Measurements from ENCODE around the gene KMT2E. TPM values are rescaled to one million over a fixed set of nuclear protein-coding genes. Genes with fewer than 3 reads are reported as not detected.

The KMT2E gene
- total RNA-seq, 2 donors from 2014 or later, result 48.5 to 67.2 TPM

GRCh38 chr7:105007298-105007697 lies 6.7 kb upstream of the KMT2E start:
- Histone ChIP-seq H3K4me3 (no peak overlapping the region), H3K9me3 (no peaks in the 10 kb centered on the region), H3K27ac (peak overlapping the region in 2 of 4 donors; percentile 53 to 99), H3K4me1 (peaks cover 77% of the 10 kb centered on the region), H3K36me3 (replicated peaks in 1 of 2; ENCODE audit: insufficient read depth in 1 of 2, low read depth in 2 of 2) (no peaks in the 10 kb centered on the region), H3K27me3 (no peaks in the 10 kb centered on the region)
- DNase-seq (no peak), ATAC-seq (no peak)
- TF ChIP-seq CTCF (IDR thresholded peaks at IDR 0.05), result no peak
- TF ChIP-seq POLR2A (IDR thresholded peaks at IDR 0.05), result no peak
- 65 to 76% methylated on average over 5 of the region's 5 CpGs for WGBS, 2 donors
- intact Hi-C loops (cut with DNase I), result no loop called here

DNA sequence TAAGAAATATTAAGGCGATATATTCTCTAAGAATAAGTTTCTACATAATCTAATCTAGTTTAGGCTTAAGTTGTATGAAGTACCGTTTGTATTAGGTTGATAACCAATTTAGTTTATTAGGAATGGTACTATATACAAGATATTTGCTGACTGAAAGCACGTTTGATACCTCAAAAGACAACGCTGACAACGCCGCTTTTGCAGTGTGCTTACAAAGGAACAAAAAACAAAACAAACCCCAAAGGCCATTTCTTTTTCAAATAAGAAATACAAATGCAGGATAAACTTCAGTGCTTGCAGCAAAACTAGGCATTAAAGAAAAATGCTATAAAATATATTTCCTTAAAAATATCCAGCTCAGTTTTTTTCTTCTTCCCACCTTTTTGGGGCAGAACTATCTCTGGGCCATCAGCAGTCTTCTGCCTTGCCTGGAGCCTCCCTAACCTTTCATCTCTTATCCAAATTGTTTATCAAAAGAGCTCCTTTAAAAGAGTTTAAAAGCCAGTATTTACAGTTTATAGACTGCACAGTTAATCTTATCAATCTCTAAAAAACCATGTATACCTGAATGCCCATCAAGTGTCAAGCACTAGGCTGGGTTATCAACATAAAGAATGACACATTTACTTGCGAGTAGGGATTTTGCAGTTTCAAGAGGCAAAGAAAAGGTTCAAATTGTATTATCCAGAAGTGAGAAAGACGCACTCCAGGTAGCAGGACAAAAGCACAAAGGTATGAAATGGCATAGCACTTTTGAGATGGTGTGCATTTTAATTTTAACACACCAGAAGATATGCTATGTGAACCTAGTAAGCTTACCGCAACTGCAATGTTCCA lies 4.1 kb upstream of the KMT2E start:
- Histone ChIP-seq H3K4me1 (peaks cover 51% of the 10 kb centered on the region), H3K27me3 (no peaks in the 10 kb centered on the region), H3K4me3 (peak overlapping the region; percentile 10 to 71), H3K27ac (peak overlapping the region; percentile 4 to 100 (median 100)), H3K36me3 (replicated peaks in 1 of 2; ENCODE audit: insufficient read depth in 1 of 2, low read depth in 2 of 2) (no peaks in the 10 kb centered on the region), H3K9me3 (no peaks in the 10 kb centered on the region)
- DNase-seq (no peak), ATAC-seq (no peak)
- TF ChIP-seq POLR2A (IDR thresholded peaks at IDR 0.05) (no peak), CTCF (IDR thresholded peaks at IDR 0.05) (no peak)
- intact Hi-C loops (cut with DNase I), result no loop called here
- 8 to 10% methylated on average over 9 of the region's 9 CpGs for WGBS, 2 donors

DNA sequence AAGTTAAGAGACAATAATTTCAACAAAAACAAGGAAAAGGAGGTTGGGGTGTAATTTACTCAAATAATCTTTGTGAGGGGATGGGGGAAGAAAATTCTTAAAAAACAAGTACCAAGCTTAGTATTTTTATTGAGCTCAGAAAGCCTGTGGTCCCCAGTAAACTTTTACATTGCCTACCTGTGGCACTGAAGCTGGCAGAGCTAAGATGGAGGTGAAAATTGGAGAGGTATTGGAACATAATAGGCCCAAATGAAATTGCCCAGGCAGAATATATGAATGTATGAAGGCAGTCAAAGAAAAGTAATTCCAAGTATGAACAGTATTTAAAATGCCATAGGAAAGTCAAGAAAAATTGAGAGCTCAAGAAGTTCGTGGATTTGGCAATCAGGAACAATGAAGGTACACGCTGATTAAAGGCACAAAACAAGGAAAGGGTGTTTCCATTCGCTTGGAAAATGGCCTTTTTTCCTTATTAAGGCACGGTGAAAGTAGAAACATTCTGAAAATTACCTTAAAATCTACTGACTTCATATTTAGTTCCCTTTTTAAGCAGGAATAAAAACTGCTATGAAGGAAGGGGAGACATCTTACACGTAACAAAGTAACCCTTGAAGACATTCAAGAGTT lies 3.4 kb upstream of the KMT2E start:
- no peak for TF ChIP-seq POLR2A (IDR thresholded peaks at IDR 0.05)
- Histone ChIP-seq H3K9me3 (no peaks in the 10 kb centered on the region), H3K4me1 (peaks cover 44% of the 10 kb centered on the region), H3K36me3 (replicated peaks in 1 of 2; ENCODE audit: insufficient read depth in 1 of 2, low read depth in 2 of 2) (no peaks in the 10 kb centered on the region), H3K4me3 (peak overlapping the region; percentile 10 to 71), H3K27ac (peak overlapping the region; percentile 72 to 100 (median 100)), H3K27me3 (no peaks in the 10 kb centered on the region)
- ATAC-seq (no peak), DNase-seq (no peak)
- WGBS, 2 donors, result 0 to 1% methylated on average over 5 of the region's 5 CpGs
- intact Hi-C loops (cut with DNase I), result no loop called here

- TF ChIP-seq CTCF (IDR thresholded peaks at IDR 0.05), result no peak
- no peak for TF ChIP-seq POLR2A (IDR thresholded peaks at IDR 0.05)
- no peak for ATAC-seq
- no peaks in the 10 kb centered on the region for H3K9me3 ChIP-seq
These were observed 2.7 kb upstream of the KMT2E start for GRCh38 chr7:105011141-105011830.

More at GRCh38 chr7:105011141-105011830, 2.7 kb upstream of the KMT2E start:
- intact Hi-C loops (cut with DNase I), result no loop called here
- 0% methylated on average over 7 of the region's 7 CpGs for WGBS, 2 donors
- H3K27me3 ChIP-seq, result no peaks in the 10 kb centered on the region
- H3K27ac ChIP-seq, result peak overlapping the region; percentile 72 to 100 (median 100)
- H3K4me1 ChIP-seq, result peaks cover 37% of the 10 kb centered on the region
- H3K36me3 ChIP-seq (replicated peaks in 1 of 2; ENCODE audit: insufficient read depth in 1 of 2, low read depth in 2 of 2), result no peaks in the 10 kb centered on the region
- DNase-seq, result no peak
- peak overlapping the region; percentile 10 to 71 for H3K4me3 ChIP-seq
